SKM-1 treated with dmso at 0.1 percent for 144 hours (cell line): Measurements from ENCODE around the gene FBXW7.

Experiments used
- DNase-seq: peaks from one replicate; lab custom pipeline; 2025; ENCODE audit not compliant: unreplicated experiment; lab: John Stamatoyannopoulos, UW

FBXW7 gene

GRCh38 chr4:152513078-152513477, 22.8 kb downstream of the FBXW7 start:
- no peak for DNase-seq

GRCh38 chr4:152512483-152512882, 23.4 kb downstream of the FBXW7 start:
- DNase-seq, result no peak

- DNase-seq, result no peak
These were observed 25.3 kb downstream of the FBXW7 start for GRCh38 chr4:152510349-152511147.

GRCh38 chr4:152509595-152510225, 26.2 kb downstream of the FBXW7 start:
- no peak for DNase-seq

GRCh38 chr4:152508818-152509217, 27.1 kb downstream of the FBXW7 start:
- no peak for DNase-seq

GRCh38 chr4:152508386-152508785, 27.5 kb downstream of the FBXW7 start:
- DNase-seq, result no peak

GRCh38 chr4:152503653-152504290, 32.1 kb downstream of the FBXW7 start:
- no peak for DNase-seq

GRCh38 chr4:152501846-152502536, 33.9 kb downstream of the FBXW7 start:
- no peak for DNase-seq

GRCh38 chr4:152500800-152501434, 35.0 kb downstream of the FBXW7 start:
- peak; percentile 76 for DNase-seq

GRCh38 chr4:152500275-152500674, 35.6 kb downstream of the FBXW7 start:
- DNase-seq, result no peak

GRCh38 chr4:152499344-152499743, 36.5 kb downstream of the FBXW7 start:
- DNase-seq, result no peak

- DNase-seq, result no peak
These were observed 41.9 kb downstream of the FBXW7 start for GRCh38 chr4:152494020-152494419.

- DNase-seq, result no peak
These were observed 47.6 kb downstream of the FBXW7 start for GRCh38 chr4:152488246-152488645.

- no peak for DNase-seq
These were observed 49.2 kb downstream of the FBXW7 start for GRCh38 chr4:152486429-152487389.

GRCh38 chr4:152485726-152486276, 50.1 kb downstream of the FBXW7 start:
- no peak for DNase-seq

GRCh38 chr4:152482211-152482610, 53.7 kb downstream of the FBXW7 start:
- DNase-seq, result no peak

GRCh38 chr4:152480901-152481300, 55.0 kb downstream of the FBXW7 start:
- no peak for DNase-seq

- DNase-seq, result no peak
These were observed 55.6 kb downstream of the FBXW7 start for GRCh38 chr4:152480326-152480725.

GRCh38 chr4:152479428-152480026, 56.4 kb downstream of the FBXW7 start:
- no peak for DNase-seq
